ENCODE results near the gene GTF2A1L. TPM values are rescaled to one million over a fixed set of nuclear protein-coding genes. Genes with fewer than 3 reads are reported as not detected.
"Not testable (repeated sequence)": the region's sequence is repeated elsewhere in the genome, so short reads cannot be mapped to it uniquely, and the experiment has no call there.

Gene GTF2A1L
- polyA plus RNA-seq, 3 donors, result 0.52 to 0.86 (median 0.74) TPM

GRCh38 chr2:48601349-48601748 is 16.3 kb upstream of the GTF2A1L start:
- no peak for DNase-seq (ENCODE audit: extremely low read depth in 1 of 11, low read depth in 9 of 11, low spot score in 4 of 11)

GRCh38 chr2:48605482-48606175 is 12.0 kb upstream of the GTF2A1L start:
- no peak for DNase-seq (ENCODE audit: extremely low read depth in 1 of 11, low read depth in 9 of 11, low spot score in 4 of 11)

GRCh38 chr2:48607307-48608014 is 10.2 kb upstream of the GTF2A1L start:
- DNase-seq (ENCODE audit: extremely low read depth in 1 of 11, low read depth in 9 of 11, low spot score in 4 of 11), result no peak

GRCh38 chr2:48613211-48613610 is 4.4 kb upstream of the GTF2A1L start:
- DNase-seq (ENCODE audit: extremely low read depth in 1 of 11, low read depth in 9 of 11, low spot score in 4 of 11), result no peak

- not testable (repeated sequence) for DNase-seq (ENCODE audit: extremely low read depth in 1 of 11, low read depth in 9 of 11, low spot score in 4 of 11)
Observed at GRCh38 chr2:48614581-48614980, 3.1 kb upstream of the GTF2A1L start.

- no peak for DNase-seq (ENCODE audit: extremely low read depth in 1 of 11, low read depth in 9 of 11, low spot score in 4 of 11)
Observed at GRCh38 chr2:48619526-48619925, 1.9 kb downstream of the GTF2A1L start.

GRCh38 chr2:48620604-48621003 is 2.9 kb downstream of the GTF2A1L start:
- DNase-seq (ENCODE audit: extremely low read depth in 1 of 11, low read depth in 9 of 11, low spot score in 4 of 11), result no peak

GRCh38 chr2:48622691-48623090 is 5.0 kb downstream of the GTF2A1L start:
- DNase-seq (ENCODE audit: extremely low read depth in 1 of 11, low read depth in 9 of 11, low spot score in 4 of 11), result not testable (repeated sequence)

GRCh38 chr2:48624696-48625095 is 7.0 kb downstream of the GTF2A1L start:
- DNase-seq (ENCODE audit: extremely low read depth in 1 of 11, low read depth in 9 of 11, low spot score in 4 of 11), result no peak

GRCh38 chr2:48626047-48626446 is 8.4 kb downstream of the GTF2A1L start:
- DNase-seq (ENCODE audit: extremely low read depth in 1 of 11, low read depth in 9 of 11, low spot score in 4 of 11), result no peak

- no peak for DNase-seq (ENCODE audit: extremely low read depth in 1 of 11, low read depth in 9 of 11, low spot score in 4 of 11)
Observed at GRCh38 chr2:48633143-48633542, 15.5 kb downstream of the GTF2A1L start.

GRCh38 chr2:48635786-48636185 is 18.1 kb downstream of the GTF2A1L start:
- DNase-seq (ENCODE audit: extremely low read depth in 1 of 11, low read depth in 9 of 11, low spot score in 4 of 11), result no peak

GRCh38 chr2:48638261-48638660 is 20.6 kb downstream of the GTF2A1L start:
- DNase-seq (ENCODE audit: extremely low read depth in 1 of 11, low read depth in 9 of 11, low spot score in 4 of 11), result no peak

GRCh38 chr2:48651158-48651790 is 33.6 kb downstream of the GTF2A1L start:
- DNase-seq (ENCODE audit: extremely low read depth in 1 of 11, low read depth in 9 of 11, low spot score in 4 of 11), result no peak

GRCh38 chr2:48668992-48669391 is 51.3 kb downstream of the GTF2A1L start:
- DNase-seq (ENCODE audit: extremely low read depth in 1 of 11, low read depth in 9 of 11, low spot score in 4 of 11), result no peak

- DNase-seq (ENCODE audit: extremely low read depth in 1 of 11, low read depth in 9 of 11, low spot score in 4 of 11), result no peak
Observed at GRCh38 chr2:48673581-48673980, 55.9 kb downstream of the GTF2A1L start.

- no peak for DNase-seq (ENCODE audit: extremely low read depth in 1 of 11, low read depth in 9 of 11, low spot score in 4 of 11)
Observed at GRCh38 chr2:48674933-48675332, 57.3 kb downstream of the GTF2A1L start.

GRCh38 chr2:48677450-48677849 is 59.8 kb downstream of the GTF2A1L start:
- DNase-seq (ENCODE audit: extremely low read depth in 1 of 11, low read depth in 9 of 11, low spot score in 4 of 11), result no peak

GRCh38 chr2:48685126-48685525 is 67.5 kb downstream of the GTF2A1L start:
- DNase-seq (ENCODE audit: extremely low read depth in 1 of 11, low read depth in 9 of 11, low spot score in 4 of 11), result no peak

GRCh38 chr2:48691935-48692691 is 74.5 kb downstream of the GTF2A1L start:
- DNase-seq (ENCODE audit: extremely low read depth in 1 of 11, low read depth in 9 of 11, low spot score in 4 of 11), result no peak
